Upper lobe of right lung (tissue), 1 donor: ENCODE measurements around the gene TMEM132A. TPM values are rescaled to one million over a fixed set of nuclear protein-coding genes. Genes with fewer than 3 reads are reported as not detected.

ENCODE experiments used
- ATAC-seq: fragments of 200-7000 bp; cut with Tn5 transposase; one replicate; pipeline ENCODE4 v1.9.1; 2020; ENCODE audit warnings: mild to moderate bottlenecking, moderate library complexity
- DNase-seq: peaks from one replicate; pipeline ENCODE4 v3.0.0-alpha.2; 2020
- H3K27ac ChIP-seq: fragments of 200-600 bp; one replicate; pipeline ENCODE4 v1.8.0; 2022
- H3K27me3 ChIP-seq: fragments of 200-600 bp; one replicate; pipeline ENCODE4 v1.8.0; 2022; ENCODE audit warnings: mild to moderate bottlenecking
- H3K36me3 ChIP-seq: fragments of 200-600 bp; one replicate; pipeline ENCODE4 v1.8.0; 2022
- H3K4me1 ChIP-seq: fragments of 200-600 bp; one replicate; pipeline ENCODE4 v1.8.0; 2022
- H3K4me3 ChIP-seq: fragments of 200-600 bp; one replicate; pipeline ENCODE4 v1.8.0; 2022; ENCODE audit warnings: mild to moderate bottlenecking
- H3K9me3 ChIP-seq: fragments of 200-600 bp; one replicate; pipeline ENCODE4 v1.8.0; 2022
- CTCF ChIP-seq: fragments of 200-600 bp; IDR thresholded peaks from one replicate; pipeline ENCODE4 v1.8.0; 2022; ENCODE audit warnings: antibody characterized with exemption
- intact Hi-C: fragments of 100-400 bp; cut with DNase I; formaldehyde crosslinking; loops from one replicate; pipeline ENCODE4 v1.11.0; 2022
- total RNA-seq: library from RNA; stranded (reverse); fragmentation: NEBNext Ultra II Directional; extraction: Animal tissue kit (Norgen Biotek cat#: 25700); gene quantifications from one replicate; pipeline ENCODE4 v1.2.1, GENCODE V29; 2021
- donor health status: DM: no; HTN: yes; CAD: no; lungs with severe emphysema.

The TMEM132A gene
- total RNA-seq, 1 donor from 2014 or later, result 18.4 TPM

- ATAC-seq (no peak), DNase-seq (no peak)
- Histone ChIP-seq H3K27ac (no peak overlapping the region), H3K36me3 (peaks cover 24% of the 10 kb centered on the region), H3K4me1 (peaks cover 19% of the 10 kb centered on the region), H3K27me3 (no peaks in the 10 kb centered on the region), H3K4me3 (no peak overlapping the region), H3K9me3 (no peaks in the 10 kb centered on the region)
- intact Hi-C loops, result no loop called here
- no peak for TF ChIP-seq CTCF
Observed at GRCh38 chr11:60946601-60947264, 22.5 kb downstream of the TMEM132A start.

- H3K9me3 ChIP-seq, result no peaks in the 10 kb centered on the region
- H3K4me3 ChIP-seq, result no peak overlapping the region
- H3K4me1 ChIP-seq, result peaks cover 21% of the 10 kb centered on the region
- peaks cover 14% of the 10 kb centered on the region for H3K36me3 ChIP-seq
- ATAC-seq, result no peak
- no peak for TF ChIP-seq CTCF
- intact Hi-C loops, result no loop called here
- H3K27me3 ChIP-seq, result no peaks in the 10 kb centered on the region
- no peak overlapping the region for H3K27ac ChIP-seq
- DNase-seq, result no peak
Observed at GRCh38 chr11:60947700-60948099, 23.4 kb downstream of the TMEM132A start.

GRCh38 chr11:60948250-60948649, 24.0 kb downstream of the TMEM132A start:
- peaks cover 25% of the 10 kb centered on the region for H3K4me1 ChIP-seq

GRCh38 chr11:60950024-60950423, 25.8 kb downstream of the TMEM132A start:
- no peak for TF ChIP-seq CTCF
- DNase-seq (no peak), ATAC-seq (no peak)
- Histone ChIP-seq H3K9me3 (no peaks in the 10 kb centered on the region), H3K36me3 (peaks cover 14% of the 10 kb centered on the region), H3K4me1 (peaks cover 23% of the 10 kb centered on the region), H3K4me3 (peak overlapping the region; percentile 62), H3K27me3 (no peaks in the 10 kb centered on the region), H3K27ac (no peak overlapping the region)
- intact Hi-C loops, result no loop called here

More at GRCh38 chr11:60948250-60948649, 24.0 kb downstream of the TMEM132A start:
- H3K27ac ChIP-seq, result no peak overlapping the region
- intact Hi-C loops, result no loop called here
- no peak overlapping the region for H3K4me3 ChIP-seq
- H3K36me3 ChIP-seq, result peaks cover 14% of the 10 kb centered on the region
- DNase-seq, result no peak
- no peak for TF ChIP-seq CTCF
- no peaks in the 10 kb centered on the region for H3K9me3 ChIP-seq
- no peaks in the 10 kb centered on the region for H3K27me3 ChIP-seq
- no peak for ATAC-seq

GRCh38 chr11:60950933-60951605, 26.8 kb downstream of the TMEM132A start:
- no peaks in the 10 kb centered on the region for H3K27me3 ChIP-seq
- no peaks in the 10 kb centered on the region for H3K9me3 ChIP-seq
- peak; percentile 29 for ATAC-seq
- H3K27ac ChIP-seq, result peak overlapping the region; percentile 90
- peaks cover 5% of the 10 kb centered on the region for H3K36me3 ChIP-seq
- DNase-seq, result peak; percentile 79
- intact Hi-C loops, result no loop called here
- peak overlapping the region; percentile 62 for H3K4me3 ChIP-seq
- H3K4me1 ChIP-seq, result peaks cover 23% of the 10 kb centered on the region
- TF ChIP-seq CTCF, result no peak
